ENCODE data around the gene FYN. TPM values are rescaled to one million over a fixed set of nuclear protein-coding genes. Genes with fewer than 3 reads are reported as not detected.

Gene FYN
- total RNA-seq (2014; rRNA removed; shearing (Covaris generic)) = 166 and 177 TPM in 2 replicates
- polyA plus RNA-seq (2016; fragmentation: Nextera tagmentation; extraction: Ambion mirVana) = 55.6 and 58.6 TPM in 2 replicates

- WGBS, 2 experiments (ENCODE audit: low coverage in 1 of 2, low lambda C conversion rate in 2 of 2, missing lambda C conversion rate in 2 of 2) = 1% methylated on average over 43 to 48 of the region's 75 CpGs
- Histone ChIP-seq H3K9me3 (ENCODE audit: low read depth) (no peaks in the 10 kb centered on the region), H3K9ac (peak within 1 kb of the TSS; percentile 84), H4K20me1 (ENCODE audit: insufficient read depth) (peaks cover 4% of the 10 kb centered on the region; the same call in 1 of the 2 replicates), H3K4me3 (peak within 1 kb of the TSS; percentile 84), H3K4me1 (ENCODE audit: insufficient read depth) (peaks cover 34% of the 10 kb centered on the region), H3K9me2 (ENCODE audit: insufficient read depth) (no peaks in the 10 kb centered on the region), H3K36me3 (ENCODE audit: low read depth) (no peaks in the 10 kb centered on the region), H3K27me3 (replicated peaks; ENCODE audit: insufficient read depth) (no peaks in the 10 kb centered on the region), H3K27ac (peak within 1 kb of the TSS; percentile 77), H3F3A (ENCODE audit: insufficient read depth) (peaks cover 31% of the 10 kb centered on the region), H3K79me2 (ENCODE audit: insufficient read depth) (peaks cover 37% of the 10 kb centered on the region), H3K4me2 (ENCODE audit: unreplicated experiment) (peak within 1 kb of the TSS; percentile 95), H2AFZ (peak within 1 kb of the TSS; percentile 92)
- DNase-seq = peak; percentile 100
- TF ChIP-seq EZH2 (IDR thresholded peaks at IDR 0.05; ENCODE audit: insufficient read depth, poor library complexity, severe bottlenecking) (no peak), EZH2phosphoT487 (IDR thresholded peaks at IDR 0.05; ENCODE audit: insufficient read depth, low read depth) (no peak)
- in situ Hi-C loops (cut with MboI) = loop anchor here (10.0 kb wide), 1 partner anchor 111 kb away; no protein-coding TSS in a partner anchor
Observed at GRCh38 chr6:111873178-111874024, at the start of gene FYN. TSS of gene FYN (minus strand) at chr6:111873452. CDS start at chr6:111720051, 153,401 bp downstream.

- Histone ChIP-seq H4K20me1 (ENCODE audit: insufficient read depth) (no peaks in the 10 kb centered on the region), H2AFZ (peak overlapping the region; percentile 9; the same call in 1 of the 2 replicates), H3K9ac (no peak overlapping the region), H3K27me3 (replicated peaks; ENCODE audit: insufficient read depth) (no peaks in the 10 kb centered on the region), H3K27ac (peak overlapping the region; percentile 31), H3K36me3 (ENCODE audit: low read depth) (no peaks in the 10 kb centered on the region), H3K4me1 (ENCODE audit: insufficient read depth) (peaks cover 38% of the 10 kb centered on the region), H3K9me3 (ENCODE audit: low read depth) (no peaks in the 10 kb centered on the region), H3K4me3 (no peak overlapping the region), H3K79me2 (ENCODE audit: insufficient read depth) (no peaks in the 10 kb centered on the region), H3K9me2 (ENCODE audit: insufficient read depth) (no peaks in the 10 kb centered on the region), H3K4me2 (ENCODE audit: unreplicated experiment) (peak overlapping the region; percentile 34), H3F3A (ENCODE audit: insufficient read depth) (peaks cover 30% of the 10 kb centered on the region)
- TF ChIP-seq EZH2 (IDR thresholded peaks at IDR 0.05; ENCODE audit: insufficient read depth, poor library complexity, severe bottlenecking) = no peak
- peak; percentile 63; the same call in 1 of the 2 replicates for TF ChIP-seq EZH2phosphoT487 (IDR thresholded peaks at IDR 0.05; ENCODE audit: insufficient read depth, low read depth)
- peak; percentile 80 for DNase-seq
- in situ Hi-C loops (cut with MboI) = no loop called here
Observed at GRCh38 chr6:111922454-111923297, 49.4 kb upstream of the FYN start.

- no peaks in the 10 kb centered on the region for H3K27me3 ChIP-seq (replicated peaks; ENCODE audit: insufficient read depth)
- no peak for DNase-seq
- peaks cover 38% of the 10 kb centered on the region for H3K4me1 ChIP-seq (ENCODE audit: insufficient read depth)
- H3K4me3 ChIP-seq = no peak overlapping the region
- no peak overlapping the region for H3K9ac ChIP-seq
- H3K9me3 ChIP-seq (ENCODE audit: low read depth) = no peaks in the 10 kb centered on the region
- H4K20me1 ChIP-seq (ENCODE audit: insufficient read depth) = no peaks in the 10 kb centered on the region
- H3K79me2 ChIP-seq (ENCODE audit: insufficient read depth) = no peaks in the 10 kb centered on the region
- H3F3A ChIP-seq (ENCODE audit: insufficient read depth) = peaks cover 30% of the 10 kb centered on the region
- H3K9me2 ChIP-seq (ENCODE audit: insufficient read depth) = no peaks in the 10 kb centered on the region
- H3K27ac ChIP-seq = no peak overlapping the region
- WGBS, 2 experiments (ENCODE audit: low coverage in 1 of 2, low lambda C conversion rate in 2 of 2, missing lambda C conversion rate in 2 of 2) = 100% methylated on average over 1 of the region's 1 CpG
- no peak for TF ChIP-seq EZH2phosphoT487 (IDR thresholded peaks at IDR 0.05; ENCODE audit: insufficient read depth, low read depth)
- no peak for TF ChIP-seq EZH2 (IDR thresholded peaks at IDR 0.05; ENCODE audit: insufficient read depth, poor library complexity, severe bottlenecking)
- H3K36me3 ChIP-seq (ENCODE audit: low read depth) = no peaks in the 10 kb centered on the region
- in situ Hi-C loops (cut with MboI) = no loop called here
- H3K4me2 ChIP-seq (ENCODE audit: unreplicated experiment) = no peak overlapping the region
- H2AFZ ChIP-seq = no peak overlapping the region
Observed at GRCh38 chr6:111921103-111921502, 47.9 kb upstream of the FYN start.

GRCh38 chr6:111920578-111920977 lies 47.3 kb upstream of the FYN start:
- H3K27me3 ChIP-seq (replicated peaks; ENCODE audit: insufficient read depth) = no peaks in the 10 kb centered on the region
- no peak for TF ChIP-seq EZH2 (IDR thresholded peaks at IDR 0.05; ENCODE audit: insufficient read depth, poor library complexity, severe bottlenecking)
- TF ChIP-seq EZH2phosphoT487 (IDR thresholded peaks at IDR 0.05; ENCODE audit: insufficient read depth, low read depth) = no peak
- H3K9me2 ChIP-seq (ENCODE audit: insufficient read depth) = no peaks in the 10 kb centered on the region
- no peaks in the 10 kb centered on the region for H3K36me3 ChIP-seq (ENCODE audit: low read depth)
- no peak for DNase-seq
- in situ Hi-C loops (cut with MboI) = no loop called here
- no peaks in the 10 kb centered on the region for H3K79me2 ChIP-seq (ENCODE audit: insufficient read depth)
- no peak overlapping the region for H3K4me3 ChIP-seq
- H2AFZ ChIP-seq = no peak overlapping the region
- no peaks in the 10 kb centered on the region for H4K20me1 ChIP-seq (ENCODE audit: insufficient read depth)
- 96 to 99% methylated on average over 7 of the region's 7 CpGs for WGBS, 2 experiments (ENCODE audit: low coverage in 1 of 2, low lambda C conversion rate in 2 of 2, missing lambda C conversion rate in 2 of 2)
- no peaks in the 10 kb centered on the region for H3K9me3 ChIP-seq (ENCODE audit: low read depth)
- no peak overlapping the region for H3K27ac ChIP-seq
- peaks cover 35% of the 10 kb centered on the region for H3K4me1 ChIP-seq (ENCODE audit: insufficient read depth)
- no peak overlapping the region for H3K9ac ChIP-seq
- H3K4me2 ChIP-seq (ENCODE audit: unreplicated experiment) = no peak overlapping the region
- peaks cover 30% of the 10 kb centered on the region for H3F3A ChIP-seq (ENCODE audit: insufficient read depth)
